ENCODE data around the gene SNAP23.

DNA sequence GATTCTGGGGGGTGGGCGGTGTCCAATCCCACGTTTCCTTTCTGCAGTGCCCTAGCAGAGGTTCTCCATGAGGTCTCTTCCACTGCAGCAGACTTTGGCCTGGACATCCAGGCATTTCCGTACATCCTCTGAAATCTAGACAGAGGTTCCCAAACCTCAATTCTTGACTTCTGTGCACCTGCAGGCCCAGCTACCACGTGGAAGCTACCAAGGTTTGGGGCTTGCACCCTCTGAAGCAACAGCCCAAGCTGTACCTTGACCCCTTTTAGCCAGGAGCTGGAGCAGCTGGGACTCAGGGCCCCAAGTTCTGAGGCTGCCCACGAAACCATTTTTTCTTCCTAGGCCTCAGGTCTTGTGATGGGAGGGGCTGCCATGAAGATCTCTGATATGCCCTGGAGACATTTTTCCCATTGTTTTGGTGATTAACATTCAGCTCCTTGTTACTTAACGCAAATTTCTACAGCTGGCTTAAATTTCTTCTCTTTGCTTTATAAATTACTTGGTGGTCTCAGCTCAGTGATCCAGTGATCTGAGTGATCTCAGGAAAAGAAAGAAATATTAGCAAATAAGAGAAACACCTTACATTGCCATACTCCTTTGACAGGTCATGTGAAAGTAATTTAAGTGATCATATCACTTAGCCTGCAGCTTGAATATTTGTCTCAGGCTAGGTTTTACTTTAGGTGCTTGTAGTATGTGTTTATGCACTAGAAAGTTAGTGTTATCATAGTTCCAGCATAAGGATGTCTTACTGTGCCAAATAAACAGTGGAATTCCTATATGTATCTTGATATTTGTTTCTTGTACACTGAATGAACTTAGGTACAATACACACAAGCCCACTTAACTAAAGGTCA is 3.0 kb downstream of the SNAP23 start:
- TF ChIP-seq EZH2phosphoT487 (IDR thresholded peaks at IDR 0.05; ENCODE audit: borderline replicate concordance, low read length) (no peak), CTCF (IDR thresholded peaks at IDR 0.05; ENCODE audit: low read depth, low read length, poor library complexity, severe bottlenecking) (no peak)
